Astrocyte (in vitro differentiated cells and primary cell): ENCODE results near the gene DYSF.

Source experiments
- EZH2 ChIP-seq: IDR thresholded peaks from 2 replicates; pipeline ENCODE4 v1.6.1; 2012; ENCODE audit warnings: mild to moderate bottlenecking, low read length, inconsistent platforms; ENCODE audit not compliant: insufficient read depth
- TF ChIP-seq, protein P1 (sequence below): IDR thresholded peaks from 2 replicates; pipeline ENCODE4 v1.5.1; 2011; ENCODE audit warnings: low read depth, mild to moderate bottlenecking, inconsistent platforms, low read length, moderate library complexity; ENCODE audit not compliant: insufficient read depth

- TF ChIP-seq, protein P1, sequence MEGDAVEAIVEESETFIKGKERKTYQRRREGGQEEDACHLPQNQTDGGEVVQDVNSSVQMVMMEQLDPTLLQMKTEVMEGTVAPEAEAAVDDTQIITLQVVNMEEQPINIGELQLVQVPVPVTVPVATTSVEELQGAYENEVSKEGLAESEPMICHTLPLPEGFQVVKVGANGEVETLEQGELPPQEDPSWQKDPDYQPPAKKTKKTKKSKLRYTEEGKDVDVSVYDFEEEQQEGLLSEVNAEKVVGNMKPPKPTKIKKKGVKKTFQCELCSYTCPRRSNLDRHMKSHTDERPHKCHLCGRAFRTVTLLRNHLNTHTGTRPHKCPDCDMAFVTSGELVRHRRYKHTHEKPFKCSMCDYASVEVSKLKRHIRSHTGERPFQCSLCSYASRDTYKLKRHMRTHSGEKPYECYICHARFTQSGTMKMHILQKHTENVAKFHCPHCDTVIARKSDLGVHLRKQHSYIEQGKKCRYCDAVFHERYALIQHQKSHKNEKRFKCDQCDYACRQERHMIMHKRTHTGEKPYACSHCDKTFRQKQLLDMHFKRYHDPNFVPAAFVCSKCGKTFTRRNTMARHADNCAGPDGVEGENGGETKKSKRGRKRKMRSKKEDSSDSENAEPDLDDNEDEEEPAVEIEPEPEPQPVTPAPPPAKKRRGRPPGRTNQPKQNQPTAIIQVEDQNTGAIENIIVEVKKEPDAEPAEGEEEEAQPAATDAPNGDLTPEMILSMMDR = no peak
- no peak for TF ChIP-seq EZH2
Observed at GRCh38 chr2:71578767-71579342, 125.5 kb downstream of the DYSF start.
